Loucy (cell line): Measurements from ENCODE around the gene CLCN7.
"Not testable (repeated sequence)": the region's sequence is repeated elsewhere in the genome, so short reads cannot be mapped to it uniquely, and the experiment has no call there.

ENCODE experiments used
- H2AFZ ChIP-seq: fragments of 200-600 bp; sonication (generic); 2 replicates; pipeline ENCODE4 v1.6.0; 2016; ENCODE audit warnings: antibody characterized with exemption, mild to moderate bottlenecking, low read length, moderate library complexity
- H3F3A ChIP-seq: fragments of 200-600 bp; 2 replicates; pipeline ENCODE4 v1.6.0; 2016; ENCODE audit warnings: antibody characterized with exemption, low read depth, mild to moderate bottlenecking
- H3K27me3 ChIP-seq: fragments of 200-600 bp; sonication (generic); 2 replicates; pipeline ENCODE4 v1.6.1; 2014; ENCODE audit warnings: low read length, mild to moderate bottlenecking; ENCODE audit not compliant: insufficient read depth, poor library complexity, severe bottlenecking
- H3K36me3 ChIP-seq: fragments of 200-600 bp; sonication (generic); 2 replicates; pipeline ENCODE4 v1.6.1; 2016; ENCODE audit warnings: low read length; ENCODE audit not compliant: insufficient read depth
- H3K4me1 ChIP-seq: fragments of 200-600 bp; sonication (generic); 2 replicates; pipeline ENCODE4 v1.5.1; 2014; ENCODE audit warnings: low read length, mild to moderate bottlenecking; ENCODE audit not compliant: insufficient read depth, poor library complexity, severe bottlenecking
- H3K4me2 ChIP-seq: fragments of 200-600 bp; sonication (generic); 2 replicates; pipeline ENCODE4 v1.6.0; 2014; ENCODE audit warnings: antibody characterized with exemption, low read length, low read depth, mild to moderate bottlenecking; ENCODE audit not compliant: poor library complexity, severe bottlenecking
- H3K4me3 ChIP-seq: fragments of 200-600 bp; sonication (generic); 2 replicates; pipeline ENCODE4 v1.5.1; 2014; ENCODE audit warnings: low read length, mild to moderate bottlenecking, mixed read lengths; ENCODE audit not compliant: poor library complexity, severe bottlenecking
- H3K79me2 ChIP-seq: fragments of 200-600 bp; sonication (generic); 2 replicates; pipeline ENCODE4 v1.6.1; 2014; ENCODE audit warnings: low read length; ENCODE audit not compliant: insufficient read depth
- H3K9ac ChIP-seq: fragments of 200-600 bp; sonication (generic); 2 replicates; pipeline ENCODE4 v1.6.0; 2014; ENCODE audit warnings: mild to moderate bottlenecking, low read depth, low read length, moderate library complexity; ENCODE audit not compliant: poor library complexity, severe bottlenecking
- H3K9me2 ChIP-seq: fragments of 200-600 bp; sonication (generic); replicated peaks from 2 replicates; pipeline ENCODE4 v1.6.1; 2016; ENCODE audit warnings: low read depth, low read length, mixed read lengths
- H3K9me3 ChIP-seq: fragments of 200-600 bp; sonication (generic); 2 replicates; pipeline ENCODE4 v1.6.1; 2014; ENCODE audit warnings: mild to moderate bottlenecking, antibody characterized with exemption, low read length, low read depth; ENCODE audit not compliant: insufficient read depth
- H4K20me1 ChIP-seq: fragments of 200-600 bp; sonication (generic); 2 replicates; pipeline ENCODE4 v1.6.0; 2014; ENCODE audit warnings: antibody characterized with exemption, low read length, mild to moderate bottlenecking; ENCODE audit not compliant: insufficient read depth, poor library complexity, severe bottlenecking
- CTCF ChIP-seq: fragments of 200-600 bp; sonication (generic); conservative IDR thresholded peaks from 2 replicates; pipeline ENCODE4 v1.5.1; 2014; ENCODE audit warnings: mild to moderate bottlenecking, antibody characterized with exemption, low read length
- EZH2phosphoT487 ChIP-seq: fragments of 200-600 bp; IDR thresholded peaks from 2 replicates; pipeline ENCODE4 v1.6.1; 2018; ENCODE audit warnings: antibody characterized with exemption, mild to moderate bottlenecking, moderate library complexity, borderline replicate concordance

The CLCN7 gene

GRCh38 chr16:1471569-1472194, 3.1 kb downstream of the CLCN7 start:
- H3F3A ChIP-seq = no peaks in the 10 kb centered on the region
- H3K9me2 ChIP-seq = no peaks in the 10 kb centered on the region
- H3K4me1 ChIP-seq = no peaks in the 10 kb centered on the region
- H3K27me3 ChIP-seq = no peaks in the 10 kb centered on the region
- H3K9me3 ChIP-seq = no peaks in the 10 kb centered on the region
- H3K36me3 ChIP-seq = no peaks in the 10 kb centered on the region
- no peaks in the 10 kb centered on the region for H4K20me1 ChIP-seq
- H3K79me2 ChIP-seq = peaks cover 7% of the 10 kb centered on the region; the same call in 1 of the 2 replicates
- no peak overlapping the region for H2AFZ ChIP-seq
- no peak for TF ChIP-seq CTCF
- no peak for TF ChIP-seq EZH2phosphoT487
- no peak overlapping the region for H3K9ac ChIP-seq
- H3K4me2 ChIP-seq = no peak overlapping the region
- no peak overlapping the region for H3K4me3 ChIP-seq

- Histone ChIP-seq H3K27me3 (no peaks in the 10 kb centered on the region), H3K9ac (no peak overlapping the region), H3K4me2 (no peak overlapping the region), H3K36me3 (no peaks in the 10 kb centered on the region), H2AFZ (no peak overlapping the region), H3K4me1 (no peaks in the 10 kb centered on the region), H3K4me3 (no peak overlapping the region), H3K9me2 (no peaks in the 10 kb centered on the region), H3F3A (no peaks in the 10 kb centered on the region), H4K20me1 (no peaks in the 10 kb centered on the region), H3K79me2 (peaks cover 7% of the 10 kb centered on the region; the same call in 1 of the 2 replicates), H3K9me3 (no peaks in the 10 kb centered on the region)
- TF ChIP-seq EZH2phosphoT487 (no peak), CTCF (no peak)
These were observed 4.2 kb downstream of the CLCN7 start for GRCh38 chr16:1470481-1471251.

GRCh38 chr16:1469693-1470201, 5.1 kb downstream of the CLCN7 start:
- Histone ChIP-seq H3K79me2 (peaks cover 7% of the 10 kb centered on the region; the same call in 1 of the 2 replicates), H4K20me1 (no peaks in the 10 kb centered on the region), H3K27me3 (no peaks in the 10 kb centered on the region), H3K4me3 (no peak overlapping the region), H3K9me2 (no peaks in the 10 kb centered on the region), H3K36me3 (no peaks in the 10 kb centered on the region), H2AFZ (no peak overlapping the region), H3K4me1 (no peaks in the 10 kb centered on the region), H3K9ac (no peak overlapping the region), H3F3A (no peaks in the 10 kb centered on the region), H3K4me2 (no peak overlapping the region), H3K9me3 (no peaks in the 10 kb centered on the region)
- TF ChIP-seq CTCF (no peak), EZH2phosphoT487 (no peak)

- not testable (repeated sequence) for H3K4me2 ChIP-seq, H3K4me3 ChIP-seq, H2AFZ ChIP-seq, H3F3A ChIP-seq, H4K20me1 ChIP-seq, H3K9ac ChIP-seq, H3K4me1 ChIP-seq, H3K9me3 ChIP-seq, H3K9me2 ChIP-seq, H3K36me3 ChIP-seq, H3K27me3 ChIP-seq, H3K79me2 ChIP-seq
These were observed 5.7 kb downstream of the CLCN7 start for GRCh38 chr16:1469141-1469540.
